Activated CD4-positive, alpha-beta T cell treated with anti-CD3 and anti-CD28 coated beads for 48 hours (primary cell): ENCODE data around the gene WNT2.
"Not testable (repeated sequence)": the region's sequence is repeated elsewhere in the genome, so short reads cannot be mapped to it uniquely, and the experiment has no call there.

Source experiments
- DNase-seq: peaks from one replicate; pipeline ENCODE4 v3.0.0-alpha.2; 2020

WNT2 gene

DNA sequence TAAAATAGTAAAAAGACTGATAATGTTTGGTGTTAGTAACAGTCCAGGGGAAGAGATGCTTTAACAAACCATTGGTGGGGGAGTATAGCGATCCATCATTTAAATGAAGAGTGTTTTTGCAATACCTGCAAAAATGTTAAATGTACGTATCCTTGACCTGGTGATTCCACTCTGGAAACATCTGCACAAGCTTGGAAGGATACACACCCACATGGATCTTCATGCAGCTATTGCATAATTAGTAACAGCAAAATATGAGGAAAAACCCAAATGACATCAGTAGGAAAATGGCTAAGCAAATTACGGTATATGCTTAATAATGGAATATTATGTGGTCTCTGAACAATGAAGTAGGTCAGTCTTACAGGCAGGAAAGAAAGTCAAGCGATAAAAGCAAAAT lies 20.5 kb downstream of the WNT2 start:
- DNase-seq = no peak

DNA sequence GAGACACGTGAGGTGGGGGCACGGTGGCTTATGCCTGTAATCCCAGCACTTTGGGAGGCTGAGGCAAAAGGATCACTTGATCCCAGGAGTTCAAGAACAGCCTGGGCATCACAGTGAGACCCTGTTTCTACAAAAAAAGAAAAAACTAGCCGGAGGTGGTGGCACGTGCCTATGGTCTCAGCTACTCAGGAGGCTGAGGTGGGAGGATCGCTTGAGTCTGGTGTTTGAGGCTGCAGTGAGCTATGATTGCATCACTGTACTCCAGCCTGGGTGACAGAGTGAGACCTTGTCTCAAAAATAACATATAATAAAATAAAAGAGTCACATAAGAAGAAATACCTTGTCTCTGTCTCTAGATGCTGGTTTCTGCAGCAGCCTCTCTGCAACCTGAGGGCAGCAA lies 22.4 kb downstream of the WNT2 start:
- DNase-seq = not testable (repeated sequence)

DNA sequence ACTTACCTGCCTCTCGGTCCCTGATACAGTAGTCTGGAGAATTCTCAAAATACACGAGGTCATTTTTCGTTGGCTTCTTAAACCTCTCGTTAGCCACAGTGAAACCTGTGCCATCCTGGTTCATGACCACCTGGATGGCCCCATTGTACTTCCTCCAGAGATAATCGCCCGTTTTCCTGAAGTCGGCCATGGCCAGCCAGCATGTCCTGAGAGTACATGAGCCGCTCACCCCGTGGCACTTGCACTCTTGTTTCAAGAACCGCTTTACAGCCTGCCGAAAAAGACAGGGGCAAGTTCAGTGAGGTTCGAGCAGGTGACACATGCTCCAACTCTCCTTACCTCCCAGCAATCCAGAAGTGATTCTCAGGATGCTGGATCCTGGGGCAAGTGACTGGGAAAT lies 25.3 kb downstream of the WNT2 start:
- no peak for DNase-seq

DNA sequence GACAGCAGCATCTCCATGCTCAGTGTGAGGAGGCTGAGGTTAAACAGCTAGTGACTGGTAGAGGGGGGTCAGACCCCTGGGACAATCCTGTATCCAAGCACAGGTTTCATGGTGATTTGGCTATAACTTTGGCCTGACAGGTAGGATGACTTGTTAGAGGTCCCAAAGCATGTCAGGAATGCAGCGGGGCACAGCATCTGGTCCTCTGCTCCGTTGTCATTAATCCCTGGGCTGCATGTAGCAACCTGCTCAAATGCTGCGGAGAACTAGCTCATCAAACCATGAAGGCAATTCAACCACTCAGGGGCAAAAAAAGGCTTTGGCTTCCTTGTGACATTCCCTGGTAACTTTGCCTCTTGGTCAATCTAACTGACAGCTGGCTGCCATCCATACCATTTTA lies 26.8 kb downstream of the WNT2 start:
- DNase-seq = no peak

DNA sequence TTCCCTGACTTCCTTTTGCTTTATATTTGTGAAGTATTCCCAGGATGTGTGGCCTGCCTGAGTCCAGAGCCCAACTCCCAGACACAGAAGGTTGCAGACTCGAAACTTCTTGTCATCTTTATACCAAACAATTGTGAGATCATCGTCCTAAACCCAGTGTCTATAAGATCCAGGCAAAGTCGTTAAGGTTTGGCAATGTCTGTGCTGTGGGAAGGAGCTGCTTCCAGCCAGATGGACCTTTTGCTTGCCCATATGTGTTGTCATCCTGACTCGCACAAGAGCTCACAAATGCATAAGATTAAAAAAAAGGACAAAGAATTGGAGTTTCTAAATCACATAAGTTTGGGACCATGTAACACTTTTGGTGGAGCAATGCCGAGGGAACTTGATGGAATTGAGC lies 37.0 kb downstream of the WNT2 start:
- DNase-seq = no peak

DNA sequence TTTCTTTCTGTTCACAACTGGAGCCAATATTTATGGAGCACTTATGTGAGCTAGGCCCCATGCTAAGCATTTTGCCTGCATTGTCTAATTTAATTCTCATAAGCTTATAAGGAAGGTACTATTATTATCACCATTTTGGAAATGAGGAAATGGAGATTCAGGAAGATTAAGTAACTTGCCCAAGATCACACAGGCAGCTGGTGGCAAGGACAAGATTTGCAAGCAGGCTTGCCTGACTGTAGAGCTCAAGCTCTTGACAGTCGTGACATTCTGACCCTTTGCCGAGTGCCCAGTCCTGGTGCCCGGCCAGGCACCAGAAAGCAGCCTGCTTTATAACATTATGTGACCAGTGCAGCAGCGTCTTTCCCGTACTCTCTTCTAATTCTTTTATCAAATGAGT lies 38.2 kb downstream of the WNT2 start:
- no peak for DNase-seq

DNA sequence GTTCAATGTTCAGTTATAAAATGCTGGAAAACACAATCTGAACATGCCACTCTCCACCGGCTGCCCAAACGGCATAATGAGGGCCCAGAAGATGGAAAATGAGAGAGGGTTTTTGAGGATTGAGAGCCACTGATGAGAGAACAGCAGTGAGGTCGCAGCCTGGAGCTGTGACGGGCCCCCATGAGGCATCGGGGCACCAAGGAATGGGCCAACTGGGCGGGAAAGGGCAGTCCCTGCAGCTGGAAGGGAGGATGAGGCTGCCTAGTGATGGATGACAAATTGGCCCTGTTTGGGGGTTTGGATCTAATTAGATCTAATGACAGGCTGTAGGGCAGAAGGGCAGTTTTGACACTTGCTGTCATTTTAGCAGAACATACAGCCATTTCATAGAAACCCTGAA lies 39.1 kb downstream of the WNT2 start:
- no peak for DNase-seq

DNA sequence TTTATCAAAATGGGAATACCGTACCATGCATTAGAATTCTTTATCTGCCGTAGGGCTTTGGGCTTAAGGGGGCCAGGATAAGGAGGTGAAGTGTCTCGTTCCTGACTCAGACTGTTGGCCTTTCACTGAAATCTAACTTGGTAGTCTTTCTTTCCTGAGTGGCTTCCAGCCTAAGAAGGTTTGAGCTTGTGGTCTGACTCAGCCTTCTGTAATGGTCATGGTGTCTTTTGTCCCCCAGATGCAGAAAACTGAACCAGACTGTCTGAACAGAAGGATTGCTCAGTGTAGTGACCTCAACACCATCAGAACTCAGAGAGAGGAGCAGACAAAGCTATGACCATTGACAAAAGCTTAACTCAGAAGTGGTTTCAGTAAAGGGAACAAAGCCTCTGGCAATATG lies 39.5 kb downstream of the WNT2 start:
- no peak for DNase-seq

DNA sequence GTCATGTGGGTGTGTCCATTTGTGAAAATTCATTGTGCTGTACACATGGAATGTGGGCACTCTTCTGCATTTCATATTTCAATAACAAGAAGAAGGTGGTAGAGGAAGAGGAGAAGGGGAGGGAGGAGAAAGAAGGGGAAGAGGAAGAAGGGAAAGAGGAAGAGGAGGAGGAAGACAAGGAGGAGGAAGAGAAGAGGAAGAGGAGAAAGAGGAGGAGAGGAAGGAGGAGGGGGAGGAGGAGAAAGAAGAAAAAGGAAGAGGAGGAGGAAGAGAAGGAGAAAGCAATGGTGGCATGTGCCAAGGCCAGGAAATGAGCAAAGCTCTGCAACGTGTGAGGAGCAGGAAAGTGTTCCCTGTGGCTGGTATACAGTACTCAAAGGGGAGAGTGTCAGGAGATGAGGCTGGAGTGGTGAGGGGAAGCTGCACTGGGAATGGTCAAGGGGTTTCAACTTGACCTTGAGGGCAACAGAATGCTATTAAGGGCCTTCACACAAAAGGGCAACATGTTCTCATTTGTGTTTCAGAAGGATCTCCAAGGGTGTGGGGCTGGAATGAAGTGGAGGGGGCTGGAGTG lies 40.5 kb downstream of the WNT2 start:
- no peak for DNase-seq

DNA sequence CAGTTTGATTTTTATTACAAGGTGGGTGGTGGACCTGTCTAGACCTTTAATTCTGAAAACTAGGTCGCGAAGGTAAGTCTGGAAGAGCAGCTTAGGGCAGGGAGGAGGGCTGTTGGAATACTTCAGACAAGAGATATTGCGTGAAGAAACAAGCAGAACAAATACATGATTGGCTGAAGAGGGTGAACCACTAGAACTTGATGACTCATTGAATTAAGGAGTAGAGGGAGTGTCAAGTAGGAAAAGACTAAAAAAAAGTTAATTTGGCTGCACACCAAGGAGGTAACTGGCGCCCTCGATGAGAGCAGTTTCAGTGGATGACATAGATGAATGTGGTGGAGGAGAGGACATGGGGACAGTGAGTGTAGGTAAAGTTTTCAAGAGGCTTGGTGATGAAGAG lies 41.3 kb downstream of the WNT2 start:
- DNase-seq = no peak

DNA sequence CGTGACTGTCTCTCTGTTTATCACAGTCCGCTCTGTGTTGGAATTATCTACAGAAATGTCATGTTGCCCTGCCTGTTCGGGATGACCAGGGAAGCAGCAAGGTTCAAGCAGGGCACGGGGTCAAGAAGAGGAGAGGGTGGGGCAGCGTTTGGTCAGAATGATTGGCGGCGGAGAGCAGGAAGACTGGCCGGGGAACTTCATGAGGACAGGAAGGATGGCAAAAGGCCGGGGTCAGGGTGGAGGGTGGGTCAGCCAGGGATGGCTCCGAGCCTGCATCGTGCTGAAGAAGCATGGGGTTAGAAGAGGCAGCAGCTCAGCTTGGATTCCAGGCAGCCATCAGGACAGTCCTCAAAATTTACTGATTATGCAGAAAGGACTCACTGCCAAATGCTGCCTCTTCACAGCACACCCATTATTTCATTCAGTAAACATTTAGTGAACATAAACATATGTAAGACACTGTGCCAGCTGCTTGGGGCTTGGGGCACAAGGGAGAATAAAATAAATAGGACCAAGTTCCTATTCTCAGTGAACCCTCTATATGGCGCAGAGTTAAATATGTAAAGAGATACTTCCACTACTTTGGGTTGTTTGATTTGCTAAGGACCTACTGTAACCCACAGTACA lies 42.8 kb downstream of the WNT2 start:
- no peak for DNase-seq

DNA sequence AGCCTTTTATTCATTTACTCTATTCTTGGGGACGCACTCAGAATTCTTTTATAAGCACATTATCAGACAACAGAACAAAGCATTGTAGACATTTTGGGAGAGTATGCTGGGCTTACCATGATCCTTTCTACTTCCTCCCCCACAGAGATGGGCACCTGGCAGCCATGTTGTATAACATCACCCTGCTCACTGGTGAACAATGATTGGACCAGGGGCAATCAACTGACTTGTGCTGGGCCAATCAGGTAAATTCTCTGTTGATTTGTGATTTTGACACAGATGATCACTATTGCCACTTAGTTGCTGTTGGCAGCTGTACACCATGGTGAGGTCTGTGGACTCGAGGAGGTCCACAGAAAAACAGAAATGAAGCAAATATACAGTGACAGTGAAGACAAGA lies 43.7 kb downstream of the WNT2 start:
- no peak for DNase-seq

DNA sequence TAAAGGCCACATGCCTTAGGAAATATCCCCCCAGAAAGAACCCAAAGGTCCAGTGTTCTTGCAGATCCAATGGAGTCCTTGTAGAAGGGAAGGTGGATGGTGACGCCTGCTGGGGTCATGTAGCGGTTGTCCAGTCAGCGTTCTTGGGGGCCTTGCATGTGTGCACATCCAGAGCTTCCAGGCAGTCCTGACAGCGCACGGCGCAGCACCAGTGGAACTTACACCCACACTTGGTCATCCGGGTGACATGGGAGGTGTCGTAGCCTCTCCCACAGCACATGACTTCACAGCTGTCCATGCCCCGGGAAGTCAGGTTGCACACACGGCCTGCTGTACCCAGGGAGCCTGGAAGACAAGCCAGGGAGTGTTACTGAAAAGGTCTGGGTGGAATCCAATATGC lies 44.8 kb downstream of the WNT2 start:
- no peak for DNase-seq

DNA sequence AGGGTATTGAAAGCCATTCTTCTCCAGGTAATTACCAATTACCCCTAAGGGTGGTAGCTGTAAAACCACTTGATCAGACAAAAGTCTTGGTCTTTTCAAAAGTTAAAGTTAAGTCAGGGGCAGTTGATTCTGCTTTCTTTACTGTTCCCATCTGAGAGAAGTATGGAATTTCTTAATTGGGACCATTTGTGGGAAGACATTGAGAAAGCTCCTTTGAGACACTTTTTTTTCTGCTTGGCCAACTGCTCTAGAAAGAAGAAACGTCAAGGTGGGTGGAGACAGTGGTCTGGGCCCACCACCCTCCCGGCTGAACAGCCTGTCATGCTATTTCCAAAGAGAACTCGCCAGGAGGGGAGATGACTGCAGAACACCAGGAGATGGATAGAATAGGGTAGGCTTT lies 45.3 kb downstream of the WNT2 start:
- no peak for DNase-seq

DNA sequence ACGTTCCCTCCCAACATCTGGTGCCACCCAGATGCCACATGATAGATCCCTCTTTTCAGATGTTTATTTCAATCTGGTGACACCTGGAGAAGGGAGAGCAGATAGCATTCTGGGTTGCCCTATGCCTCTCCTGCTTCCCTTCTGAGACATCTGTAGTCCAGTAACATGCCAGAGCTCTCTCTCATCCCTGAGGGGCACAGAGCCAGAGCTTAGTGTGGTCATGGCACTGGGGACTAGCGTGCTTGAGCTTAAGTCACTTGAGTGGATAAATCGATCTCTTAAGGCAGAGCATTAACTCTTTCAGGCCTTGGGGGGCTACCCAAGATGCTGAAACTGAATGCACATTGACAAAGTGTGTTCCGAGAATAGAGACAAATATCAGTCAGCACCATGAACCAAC lies 47.9 kb downstream of the WNT2 start:
- no peak for DNase-seq

DNA sequence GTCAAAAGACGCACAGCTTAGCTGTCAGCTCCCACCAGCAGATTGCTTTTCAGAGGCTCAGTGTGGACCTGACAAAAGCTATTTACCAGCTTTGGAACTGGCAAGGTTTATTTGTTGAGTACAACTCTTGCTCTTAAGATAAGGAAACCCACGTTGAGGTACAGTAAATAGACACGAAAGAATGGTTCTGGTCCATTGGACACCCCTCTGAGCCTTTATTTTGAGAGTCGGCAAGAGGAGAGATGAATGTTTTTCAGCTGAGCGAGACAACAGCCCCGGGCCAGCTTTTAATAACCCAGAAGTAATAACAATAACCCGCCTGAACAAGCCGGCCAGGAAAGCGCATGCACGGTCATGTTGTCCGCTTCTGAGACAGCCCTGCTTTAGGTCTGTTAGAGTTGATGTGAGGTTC lies 49.0 kb downstream of the WNT2 start:
- DNase-seq = no peak

DNA sequence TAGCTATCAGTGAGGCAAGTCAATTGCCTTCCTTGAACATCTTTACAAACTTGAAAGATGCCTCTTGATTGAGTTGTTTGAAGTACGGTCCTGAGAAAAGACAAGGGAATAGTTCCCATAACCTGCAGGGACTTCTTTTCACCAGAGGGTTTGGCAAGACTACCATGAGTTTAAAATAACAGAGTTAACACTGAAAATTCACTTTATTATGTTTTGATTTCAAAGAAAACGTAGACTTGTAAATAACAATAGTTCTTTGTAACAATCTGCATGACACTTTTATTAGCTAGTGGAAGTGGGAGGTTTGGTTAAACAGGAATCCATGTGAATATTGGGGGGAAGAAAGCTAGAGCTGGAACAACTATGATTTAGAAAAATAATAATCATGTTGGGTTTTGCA lies 49.5 kb downstream of the WNT2 start:
- no peak for DNase-seq

DNA sequence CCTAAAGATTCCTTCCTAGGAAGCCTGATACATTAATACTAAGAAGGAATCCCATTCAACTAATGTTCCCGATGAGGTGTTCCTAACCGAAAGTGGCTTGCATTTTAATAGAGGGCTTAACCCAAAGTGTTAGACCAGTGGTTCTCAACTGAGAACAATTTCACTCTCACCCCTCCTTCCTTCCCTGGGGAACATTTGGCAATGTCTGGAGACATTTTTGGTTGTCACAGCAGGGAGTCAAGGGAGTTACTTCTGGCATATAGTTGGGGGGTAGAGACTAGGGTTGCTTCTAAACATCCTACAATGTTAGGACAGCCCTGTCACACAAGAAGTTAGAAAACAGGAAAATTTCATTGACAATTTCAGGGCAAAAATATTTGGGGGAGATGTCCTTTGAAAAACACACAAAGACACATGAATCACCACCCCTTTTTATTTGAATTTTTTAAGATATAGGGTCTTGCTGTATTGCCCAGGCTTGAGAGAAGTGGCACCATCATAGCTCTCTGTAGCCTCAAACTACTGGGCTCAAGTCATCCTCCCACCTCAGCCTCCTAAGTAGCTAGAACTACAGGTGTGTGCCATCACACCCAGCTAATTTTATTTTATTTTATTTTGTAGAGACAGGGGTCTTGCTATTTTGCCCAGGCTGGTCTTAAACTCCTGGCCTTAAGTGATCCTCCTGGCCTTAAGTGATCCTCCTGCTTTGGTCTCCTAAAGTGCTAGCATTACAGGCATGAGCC lies 50.7 kb downstream of the WNT2 start:
- no peak for DNase-seq

DNA sequence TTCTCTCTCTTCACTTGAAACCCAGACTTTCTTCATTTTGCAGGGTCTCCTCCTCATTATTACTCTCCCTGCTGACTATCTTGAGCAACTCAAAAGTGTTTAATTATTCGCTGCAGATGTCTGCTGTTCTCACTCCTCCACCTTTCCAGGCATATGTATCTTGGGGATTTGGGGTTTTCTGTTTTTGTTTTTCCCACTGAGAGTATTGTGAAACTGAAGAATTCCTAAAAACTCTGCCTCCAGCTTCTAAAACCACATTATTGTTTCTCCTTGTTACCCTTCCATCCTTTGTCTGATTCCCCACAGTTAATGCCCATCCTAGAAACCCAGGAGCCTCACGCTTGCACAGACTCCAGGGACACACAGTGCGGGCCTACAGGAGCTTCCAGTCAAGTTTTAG lies 51.3 kb downstream of the WNT2 start:
- DNase-seq = no peak

DNA sequence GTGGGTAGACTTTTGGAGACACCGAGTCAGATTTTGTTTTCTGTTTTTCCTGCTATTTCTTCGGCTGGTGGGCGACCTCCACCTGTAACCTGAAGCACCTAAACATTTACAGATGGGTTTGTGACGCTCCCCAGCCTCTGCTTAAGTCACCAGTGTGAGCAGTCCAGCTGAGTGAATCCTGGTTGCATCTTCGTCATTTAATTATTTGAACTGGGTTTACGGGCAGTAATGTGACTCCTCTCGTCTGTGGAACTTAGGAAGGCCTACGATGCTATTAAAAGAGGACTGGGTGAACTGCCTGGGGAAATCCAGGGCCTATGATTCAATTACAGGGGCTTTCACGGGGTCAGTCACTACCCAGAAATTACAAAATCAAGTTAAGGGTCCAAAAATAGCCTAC lies 52.5 kb downstream of the WNT2 start:
- DNase-seq = no peak

DNA sequence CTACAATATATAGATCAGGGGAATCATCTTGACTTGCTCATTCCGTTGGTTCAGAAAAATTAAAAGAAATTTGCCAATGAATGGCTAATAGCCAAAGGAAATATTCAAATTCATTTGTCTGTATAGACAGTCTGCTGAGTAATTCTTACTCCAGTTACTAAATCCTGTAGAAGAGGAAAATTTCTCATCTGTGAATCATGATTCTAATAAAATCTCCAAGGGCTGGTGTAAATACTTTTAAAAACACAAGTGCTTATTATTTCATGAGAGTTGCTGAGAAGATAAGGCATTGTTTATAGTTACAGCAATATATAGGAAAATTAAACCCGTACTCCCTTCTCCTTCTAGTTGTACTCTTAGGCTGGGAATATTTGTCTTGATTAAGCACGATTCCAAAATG lies 53.0 kb downstream of the WNT2 start:
- DNase-seq = no peak

DNA sequence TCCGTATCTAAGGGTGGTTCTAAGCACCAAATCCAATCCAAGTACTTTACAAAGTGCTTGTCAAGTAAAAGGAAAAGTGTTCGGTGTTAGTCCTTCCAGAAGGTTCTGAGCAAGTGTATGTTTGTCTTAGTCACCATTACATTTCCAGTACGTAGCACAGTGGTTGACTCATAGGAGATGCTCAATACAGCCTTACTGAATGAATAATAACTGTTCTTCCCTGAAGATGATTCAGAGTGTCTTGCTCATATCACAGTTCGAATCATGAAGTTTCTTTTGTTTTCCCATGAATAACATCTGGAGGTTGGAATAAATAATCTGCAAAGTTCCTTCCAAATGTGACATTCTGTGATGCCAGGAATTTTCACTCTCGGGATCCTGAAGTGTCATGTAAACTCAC lies 53.4 kb downstream of the WNT2 start:
- DNase-seq = no peak

DNA sequence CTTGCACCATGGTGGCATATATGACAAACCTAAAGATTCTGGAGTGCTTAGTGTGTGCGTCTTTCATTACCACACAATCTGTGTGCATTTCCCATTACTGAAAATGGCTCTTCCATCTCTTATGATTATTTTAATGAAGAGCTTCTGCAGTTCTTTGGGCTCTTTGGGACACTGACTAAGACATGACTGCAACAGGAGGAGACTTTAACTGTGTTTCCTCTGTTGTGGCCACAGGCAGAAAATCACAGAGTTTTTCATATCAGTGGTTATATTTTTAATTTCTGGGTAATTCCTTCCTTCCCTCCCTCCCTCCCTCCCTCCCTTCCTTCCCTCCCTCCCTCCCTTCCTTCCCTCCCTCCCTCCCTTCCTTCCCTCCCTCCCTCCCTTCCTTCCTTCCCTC lies 58.1 kb downstream of the WNT2 start:
- DNase-seq = no peak

DNA sequence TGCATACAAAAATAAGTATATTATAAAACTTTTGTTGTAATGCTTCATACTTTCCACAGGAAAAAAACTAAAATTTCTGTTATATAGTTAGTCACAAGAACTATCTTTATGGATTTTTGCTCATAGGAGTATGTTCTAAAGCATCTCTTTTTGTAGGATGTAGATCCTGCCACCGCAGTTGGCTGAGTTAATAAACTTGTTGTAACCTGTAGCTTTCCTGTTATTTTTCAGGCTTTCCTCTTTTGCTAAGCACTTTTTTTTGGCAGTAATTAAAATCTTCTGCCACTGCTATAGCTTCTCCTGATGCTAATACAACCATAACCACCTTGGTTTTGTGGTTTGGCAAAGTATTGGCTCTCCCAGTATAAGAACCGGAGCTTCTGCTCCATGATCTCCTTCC lies 60.3 kb downstream of the WNT2 start:
- no peak for DNase-seq

DNA sequence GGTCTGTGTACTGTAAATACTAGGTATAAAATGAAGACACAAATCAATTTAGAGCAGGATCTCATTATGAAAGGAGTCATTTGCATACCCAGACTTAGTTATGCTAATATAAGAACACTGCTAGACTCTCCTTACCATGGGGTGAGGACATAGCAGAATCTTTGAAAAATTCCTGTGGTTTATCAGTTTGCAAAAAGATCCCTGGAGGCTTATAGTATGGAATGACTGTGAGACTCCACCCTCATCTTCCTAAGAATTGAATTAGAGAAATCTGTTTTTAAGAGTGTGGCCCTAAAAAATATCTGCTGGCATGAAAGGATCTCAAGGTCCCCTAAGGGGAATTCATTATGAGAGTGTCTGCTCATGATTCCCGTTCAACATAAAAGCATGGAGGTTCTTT lies 63.2 kb downstream of the WNT2 start:
- no peak for DNase-seq
